GOT3 (cell line): ENCODE data around the gene PTPRQ.
"Not testable (repeated sequence)": the region's sequence is repeated elsewhere in the genome, so short reads cannot be mapped to it uniquely, and the experiment has no call there.

Experiments used
- DNase-seq: peaks from one replicate; lab custom pipeline; 2025; ENCODE audit warnings: mixed read lengths; lab: John Stamatoyannopoulos, UW

Gene PTPRQ

GRCh38 chr12:80443974-80444666 lies at the start of gene PTPRQ:
TSS of gene PTPRQ (plus strand) at chr12:80444235. CDS start at chr12:80444346, 111 bp downstream.
- no peak for DNase-seq

- DNase-seq: no peak
These were observed 43.5 kb upstream of the PTPRQ start for GRCh38 chr12:80400571-80400991.

- no peak for DNase-seq
These were observed 42.8 kb upstream of the PTPRQ start for GRCh38 chr12:80401191-80401590.

GRCh38 chr12:80404629-80405028 lies 39.4 kb upstream of the PTPRQ start:
- DNase-seq: no peak

- DNase-seq: no peak
These were observed 37.8 kb upstream of the PTPRQ start for GRCh38 chr12:80406253-80406652.

GRCh38 chr12:80411787-80412186 lies 32.2 kb upstream of the PTPRQ start:
- no peak for DNase-seq

- DNase-seq: no peak
These were observed 31.6 kb upstream of the PTPRQ start for GRCh38 chr12:80412343-80412953.

- no peak for DNase-seq
These were observed 30.6 kb upstream of the PTPRQ start for GRCh38 chr12:80413462-80413861.

GRCh38 chr12:80415466-80415865 lies 28.6 kb upstream of the PTPRQ start:
- no peak for DNase-seq

- DNase-seq: no peak
These were observed 24.4 kb upstream of the PTPRQ start for GRCh38 chr12:80419644-80420043.

GRCh38 chr12:80420075-80420474 lies 24.0 kb upstream of the PTPRQ start:
- no peak for DNase-seq

- DNase-seq: no peak
These were observed 21.5 kb upstream of the PTPRQ start for GRCh38 chr12:80422550-80422949.

GRCh38 chr12:80432061-80432460 lies 12.0 kb upstream of the PTPRQ start:
- no peak for DNase-seq

GRCh38 chr12:80441921-80442320 lies 2.1 kb upstream of the PTPRQ start:
- DNase-seq: no peak

GRCh38 chr12:80442426-80443222 lies 1.4 kb upstream of the PTPRQ start:
- DNase-seq: no peak

GRCh38 chr12:80445083-80445793 lies 1.2 kb downstream of the PTPRQ start:
- no peak for DNase-seq

GRCh38 chr12:80456513-80456912 lies 12.5 kb downstream of the PTPRQ start:
- DNase-seq: no peak

- no peak for DNase-seq
These were observed 16.9 kb downstream of the PTPRQ start for GRCh38 chr12:80460972-80461371.

- not testable (repeated sequence) for DNase-seq
These were observed 17.8 kb downstream of the PTPRQ start for GRCh38 chr12:80461851-80462250.

GRCh38 chr12:80469681-80470080 lies 25.6 kb downstream of the PTPRQ start:
- DNase-seq: no peak

- DNase-seq: no peak
These were observed 26.4 kb downstream of the PTPRQ start for GRCh38 chr12:80470403-80470802.

- no peak for DNase-seq
These were observed 28.2 kb downstream of the PTPRQ start for GRCh38 chr12:80472236-80472635.
